Keratinocyte (primary cell): ENCODE data around the gene FOXS1. TPM values are rescaled to one million over a fixed set of nuclear protein-coding genes. Genes with fewer than 3 reads are reported as not detected.
A peak's percentile ranks its signal among the peaks of the same experiment; 100 is the strongest.

Experiments
- DNase-seq: peaks from one replicate; pipeline ENCODE4 v3.0.0-alpha.2; 2011; ENCODE audit warnings: low read depth, missing footprints, low spot score
- FAIRE-seq: peaks from 2 replicates; lab custom pipeline; 2011; peaks lifted over from hg19 to GRCh38; lab: Jason Lieb, UNC
- H2AFZ ChIP-seq: 2 replicates; pipeline ENCODE4 v1.6.0; 2012; ENCODE audit warnings: low read length, control low read depth, inconsistent platforms; ENCODE audit not compliant: control insufficient read depth
- H3K27ac ChIP-seq: 2 replicates; pipeline ENCODE4 v1.5.1; 2011; ENCODE audit warnings: low read length; ENCODE audit not compliant: control insufficient read depth, insufficient read depth
- H3K27me3 ChIP-seq: 3 replicates; pipeline ENCODE4 v1.6.0; 2011; ENCODE audit warnings: low read length; ENCODE audit not compliant: control insufficient read depth, insufficient read depth; ENCODE audit errors: extremely low read depth
- H3K36me3 ChIP-seq, 2 experiments: 2 replicates in 1 of 2; 3 replicates in 1 of 2; pipeline ENCODE4 v1.5.1; 2011; ENCODE audit warnings: low read length in 2 of 2, mild to moderate bottlenecking in 1 of 2; ENCODE audit not compliant: control insufficient read depth in 2 of 2, insufficient read depth in 2 of 2; ENCODE audit errors: extremely low read depth in 1 of 2
- H3K4me1 ChIP-seq: 3 replicates; pipeline ENCODE4 v1.5.1; 2011; ENCODE audit warnings: low read length; ENCODE audit not compliant: control insufficient read depth, insufficient read depth; ENCODE audit errors: extremely low read depth
- H3K4me2 ChIP-seq: 3 replicates; pipeline ENCODE4 v1.6.0; 2011; ENCODE audit warnings: low read depth, low read length; ENCODE audit not compliant: control insufficient read depth, insufficient read depth; ENCODE audit errors: extremely low read depth
- H3K4me3 ChIP-seq, 3 experiments: fragments of 200-600 bp in 1 of 3; sonication (generic) in 1 of 3; 2 replicates in 2 of 3; 3 replicates in 1 of 3; pipeline ENCODE4 v1.5.1; 2011 to 2016; ENCODE audit warnings: low read length in 3 of 3, mild to moderate bottlenecking in 3 of 3, control low read depth in 2 of 3, inconsistent platforms in 1 of 3, low read depth in 1 of 3, mixed read lengths in 1 of 3, mixed run types in 1 of 3, moderate library complexity in 1 of 3; ENCODE audit not compliant: control insufficient read depth in 2 of 3, insufficient read depth in 2 of 3; ENCODE audit errors: extremely low read depth in 1 of 3
- H3K79me2 ChIP-seq: 2 replicates; pipeline ENCODE4 v1.6.0; 2012; ENCODE audit warnings: low read length; ENCODE audit not compliant: control insufficient read depth, insufficient read depth
- H3K9ac ChIP-seq: 3 replicates; pipeline ENCODE4 v1.6.0; 2011; ENCODE audit warnings: low read length; ENCODE audit not compliant: control insufficient read depth, insufficient read depth; ENCODE audit errors: extremely low read depth
- H3K9me1 ChIP-seq: 3 replicates; pipeline ENCODE4 v1.6.0; 2011; ENCODE audit warnings: low read length; ENCODE audit not compliant: control insufficient read depth, insufficient read depth; ENCODE audit errors: extremely low read depth
- H3K9me3 ChIP-seq: 2 replicates; pipeline ENCODE4 v1.5.1; 2012; ENCODE audit warnings: low read depth, low read length; ENCODE audit not compliant: control insufficient read depth
- H4K20me1 ChIP-seq: 3 replicates; pipeline ENCODE4 v1.6.0; 2011; ENCODE audit warnings: low read length; ENCODE audit not compliant: control insufficient read depth, insufficient read depth; ENCODE audit errors: extremely low read depth
- EZH2 ChIP-seq: IDR thresholded peaks from one replicate; pipeline ENCODE4 v1.6.1; 2012; ENCODE audit warnings: inconsistent platforms, mild to moderate bottlenecking, low read length, moderate library complexity
- dilution Hi-C: fragments of 300-500 bp; cut with MboI; formaldehyde crosslinking; loops from one replicate; pipeline ENCODE4 v1.7.0; 2020; ENCODE audit warnings: low sequenced_read_pairs; ENCODE audit not compliant: extremely low pct_ligation_motif_present
- polyA plus RNA-seq, 5 experiments: library from polyadenylated mRNA; depleted of rRNA in 3 of 5; stranded (reverse) in 3 of 5; stranded (forward) in 1 of 5; unstranded in 1 of 5; fragments of >200 nt; gene quantifications; 1 replicate in 1 of 5; 2 replicates in 3 of 5; 3 replicates in 1 of 5; pipeline versions ENCODE4 v1.2.1 to v1.2.3, GENCODE V29; 2011 to 2012; ENCODE audit warnings: missing spikeins in 2 of 5, low read depth in 1 of 5, low replicate concordance in 1 of 5
- TF ChIP-seq, protein P1 (sequence below), 3 experiments: IDR thresholded peaks in 1 of 3; conservative IDR thresholded peaks in 1 of 3; optimal IDR thresholded peaks in 1 of 3; 2 replicates in 2 of 3; 3 replicates in 1 of 3; pipeline versions ENCODE3 to v1.5.1; 2011; ENCODE audit warnings: low read length in 3 of 3, mild to moderate bottlenecking in 3 of 3, moderate library complexity in 2 of 3, control low read depth in 1 of 3, inconsistent platforms in 1 of 3; ENCODE audit not compliant: insufficient read depth in 2 of 3; ENCODE audit errors: extremely low read depth in 1 of 3

The FOXS1 gene
- polyA plus RNA-seq, 1 donor (not counting 4 experiments of a cell fraction or from before 2014, with no cell fraction given) = not detected

DNA sequence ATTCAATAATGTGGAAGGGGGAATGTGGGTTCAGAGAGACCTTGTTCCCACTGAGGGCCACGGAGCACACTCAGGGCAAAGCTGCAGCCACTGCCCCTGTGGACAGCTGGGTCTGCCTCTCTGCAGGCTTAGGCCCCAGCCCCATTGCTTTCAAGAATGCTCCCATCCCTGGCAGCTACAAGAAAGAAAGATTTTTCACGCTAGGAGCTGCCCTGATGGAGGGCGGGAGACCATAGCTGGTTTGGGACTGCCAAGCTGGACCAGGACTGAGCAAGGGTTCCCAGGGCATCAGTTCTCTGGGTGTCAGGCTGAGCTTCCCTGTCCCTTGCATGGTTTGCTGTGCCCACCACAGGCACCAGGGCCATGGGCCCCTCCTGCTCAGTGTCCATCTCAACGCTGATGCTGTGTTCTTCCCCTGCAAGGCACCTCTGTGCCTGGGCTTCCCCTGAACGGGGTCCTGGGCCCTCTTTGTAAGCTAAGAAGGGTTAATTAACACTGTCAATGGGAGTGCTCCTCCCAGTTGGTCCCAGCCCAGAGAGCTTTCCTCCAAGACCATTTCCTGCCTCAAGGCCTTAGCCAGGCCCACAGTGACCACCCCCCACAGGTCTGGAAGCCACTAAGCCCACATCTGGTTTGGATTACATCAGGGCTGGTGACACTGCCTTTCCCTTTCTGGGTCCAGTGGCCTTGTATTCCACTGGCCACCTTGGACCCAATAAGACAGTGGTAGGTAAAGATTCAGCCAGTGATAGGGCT lies 8.4 kb downstream of the FOXS1 start:
- DNase-seq = no peak
- Histone ChIP-seq H3K27me3 (peaks cover 47% of the 10 kb centered on the region), H3K4me2 (no peak overlapping the region), H3K36me3 (no peaks in the 10 kb centered on the region), H3K9ac (no peak overlapping the region), H3K4me1 (peaks cover 9% of the 10 kb centered on the region), H3K4me3 (no peak overlapping the region), H3K9me1 (peaks cover 3% of the 10 kb centered on the region), H2AFZ (no peak overlapping the region), H3K27ac (no peak overlapping the region), H3K79me2 (no peaks in the 10 kb centered on the region), H3K9me3 (no peaks in the 10 kb centered on the region), H4K20me1 (no peaks in the 10 kb centered on the region)
- dilution Hi-C loops = no loop called here
- no peak for FAIRE-seq
- TF ChIP-seq, protein P1, sequence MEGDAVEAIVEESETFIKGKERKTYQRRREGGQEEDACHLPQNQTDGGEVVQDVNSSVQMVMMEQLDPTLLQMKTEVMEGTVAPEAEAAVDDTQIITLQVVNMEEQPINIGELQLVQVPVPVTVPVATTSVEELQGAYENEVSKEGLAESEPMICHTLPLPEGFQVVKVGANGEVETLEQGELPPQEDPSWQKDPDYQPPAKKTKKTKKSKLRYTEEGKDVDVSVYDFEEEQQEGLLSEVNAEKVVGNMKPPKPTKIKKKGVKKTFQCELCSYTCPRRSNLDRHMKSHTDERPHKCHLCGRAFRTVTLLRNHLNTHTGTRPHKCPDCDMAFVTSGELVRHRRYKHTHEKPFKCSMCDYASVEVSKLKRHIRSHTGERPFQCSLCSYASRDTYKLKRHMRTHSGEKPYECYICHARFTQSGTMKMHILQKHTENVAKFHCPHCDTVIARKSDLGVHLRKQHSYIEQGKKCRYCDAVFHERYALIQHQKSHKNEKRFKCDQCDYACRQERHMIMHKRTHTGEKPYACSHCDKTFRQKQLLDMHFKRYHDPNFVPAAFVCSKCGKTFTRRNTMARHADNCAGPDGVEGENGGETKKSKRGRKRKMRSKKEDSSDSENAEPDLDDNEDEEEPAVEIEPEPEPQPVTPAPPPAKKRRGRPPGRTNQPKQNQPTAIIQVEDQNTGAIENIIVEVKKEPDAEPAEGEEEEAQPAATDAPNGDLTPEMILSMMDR (optimal IDR thresholded peaks at IDR 0.05 in 1 of 3, IDR thresholded peaks at IDR 0.05 in 1 of 3, conservative IDR thresholded peaks at IDR 0.05 in 1 of 3; ENCODE audit: extremely low read depth in 1 of 3, insufficient read depth in 2 of 3, low read length in 3 of 3) = no peak
- no peak for TF ChIP-seq EZH2

DNA sequence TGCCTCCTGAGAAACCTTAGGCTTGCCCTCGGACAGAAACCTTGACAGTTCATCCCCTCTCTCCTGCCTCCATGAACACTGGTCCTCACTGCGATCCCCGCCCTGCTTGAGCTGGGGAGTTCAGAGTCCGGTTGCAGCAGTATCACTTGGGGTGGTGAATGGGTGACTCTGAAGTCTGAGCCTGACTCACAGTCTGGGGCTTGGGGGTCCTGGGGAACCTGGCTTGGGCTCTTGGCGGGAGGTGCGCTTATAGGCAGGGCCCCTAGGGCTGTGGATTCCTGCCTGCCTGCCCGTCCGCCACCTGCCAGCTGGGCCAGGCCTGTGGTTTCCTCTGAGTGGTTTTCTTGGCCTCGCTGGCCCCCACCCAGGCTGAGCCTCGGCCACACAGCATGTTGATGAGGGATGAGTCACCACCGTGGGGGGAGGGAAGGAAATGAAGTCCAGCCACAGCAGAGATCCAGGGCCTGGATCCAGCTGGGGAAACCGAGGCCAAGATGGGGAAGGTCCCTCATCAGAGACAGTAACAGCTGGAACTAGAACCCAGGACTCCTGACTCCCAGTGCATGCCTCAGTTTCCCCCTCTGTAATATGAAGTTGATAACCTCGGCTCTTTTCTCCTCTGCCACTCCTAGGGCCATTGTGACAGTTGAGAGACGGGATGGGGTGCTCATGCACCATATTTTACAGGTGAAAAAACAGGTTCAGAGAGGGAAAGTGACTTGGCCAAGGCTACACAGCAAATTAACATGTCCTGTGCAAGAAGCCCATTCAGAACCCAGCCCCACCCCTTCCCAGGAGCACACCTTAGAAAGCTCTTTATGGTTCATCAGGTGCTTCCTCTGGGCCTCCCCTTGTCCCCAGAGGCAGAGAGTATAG lies 9.2 kb downstream of the FOXS1 start:
- peaks cover 3% of the 10 kb centered on the region for H3K9me1 ChIP-seq
- no peaks in the 10 kb centered on the region for H3K9me3 ChIP-seq
- H2AFZ ChIP-seq = no peak overlapping the region
- H4K20me1 ChIP-seq = no peaks in the 10 kb centered on the region
- no peak overlapping the region for H3K27ac ChIP-seq
- no peaks in the 10 kb centered on the region for H3K36me3 ChIP-seq
- TF ChIP-seq, protein P1 (optimal IDR thresholded peaks at IDR 0.05 in 1 of 3, IDR thresholded peaks at IDR 0.05 in 1 of 3, conservative IDR thresholded peaks at IDR 0.05 in 1 of 3; ENCODE audit: extremely low read depth in 1 of 3, insufficient read depth in 2 of 3, low read length in 3 of 3) = no peak
- no peak for TF ChIP-seq EZH2
- H3K4me3 ChIP-seq = no peak overlapping the region
- FAIRE-seq (no peak), DNase-seq (peak; percentile 23)
- H3K4me2 ChIP-seq = no peak overlapping the region
- no peak overlapping the region for H3K9ac ChIP-seq
- H3K4me1 ChIP-seq = peaks cover 9% of the 10 kb centered on the region
- H3K79me2 ChIP-seq = no peaks in the 10 kb centered on the region
- dilution Hi-C loops = no loop called here
- peaks cover 42% of the 10 kb centered on the region for H3K27me3 ChIP-seq
